C4-2B (cell line): ENCODE results near the gene SIK2.

Source experiments
- H3K27ac ChIP-seq: fragments of 450-650 bp; 2 replicates; pipeline ENCODE4 v1.5.1; 2017
- ZFX ChIP-seq: fragments of 450-650 bp; IDR thresholded peaks from 2 replicates; pipeline ENCODE4 v1.6.1; 2017
- TF ChIP-seq, protein P1 (sequence below): fragments of 450-650 bp; conservative IDR thresholded peaks from 2 replicates; pipeline ENCODE4 v1.5.1; 2017; ENCODE audit warnings: mild to moderate bottlenecking

The SIK2 gene

DNA sequence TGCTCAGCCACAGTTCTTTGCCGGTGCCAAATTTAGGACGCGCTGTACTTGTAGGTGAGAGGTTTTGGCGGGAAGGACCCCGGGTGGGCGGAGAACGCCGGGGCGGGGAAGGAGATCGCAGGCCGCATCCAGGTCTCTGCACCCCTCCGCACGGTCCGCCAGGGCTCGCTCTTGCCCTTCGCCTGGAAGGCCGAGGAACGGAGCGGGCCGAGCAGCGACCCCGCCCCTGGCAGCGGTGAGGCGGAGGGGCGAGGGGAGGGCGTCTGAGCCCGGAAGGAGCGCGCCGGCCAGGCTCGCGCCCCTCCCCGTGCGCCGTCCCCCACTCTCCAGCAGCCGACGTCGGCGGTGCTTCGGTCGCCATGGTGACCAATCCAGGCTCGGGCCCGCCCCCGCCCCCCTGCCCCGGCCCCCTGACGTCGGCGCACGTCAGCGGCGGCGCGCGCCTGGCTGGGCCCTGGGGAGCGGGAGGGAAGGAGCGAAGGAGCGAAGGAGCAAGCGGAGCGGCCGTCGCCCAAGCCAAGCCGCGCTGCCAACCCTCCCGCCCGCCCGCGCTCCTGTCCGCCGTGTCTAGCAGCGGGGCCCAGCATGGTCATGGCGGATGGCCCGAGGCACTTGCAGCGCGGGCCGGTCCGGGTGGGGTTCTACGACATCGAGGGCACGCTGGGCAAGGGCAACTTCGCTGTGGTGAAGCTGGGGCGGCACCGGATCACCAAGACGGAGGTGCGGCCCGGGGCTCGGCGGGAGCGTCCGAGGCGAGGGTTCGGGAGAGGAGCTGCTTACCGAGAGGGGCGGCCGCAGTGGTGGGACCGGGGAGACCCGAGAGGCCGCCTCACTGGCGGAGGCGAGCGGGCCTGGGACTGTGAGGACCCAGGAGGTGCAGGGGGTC lies at the start of gene SIK2:
TSS of gene SIK2 (plus strand) at position 471 of the 886 bp plus-strand sequence. CDS start at position 586, 115 bp downstream.
- TF ChIP-seq, protein P1, sequence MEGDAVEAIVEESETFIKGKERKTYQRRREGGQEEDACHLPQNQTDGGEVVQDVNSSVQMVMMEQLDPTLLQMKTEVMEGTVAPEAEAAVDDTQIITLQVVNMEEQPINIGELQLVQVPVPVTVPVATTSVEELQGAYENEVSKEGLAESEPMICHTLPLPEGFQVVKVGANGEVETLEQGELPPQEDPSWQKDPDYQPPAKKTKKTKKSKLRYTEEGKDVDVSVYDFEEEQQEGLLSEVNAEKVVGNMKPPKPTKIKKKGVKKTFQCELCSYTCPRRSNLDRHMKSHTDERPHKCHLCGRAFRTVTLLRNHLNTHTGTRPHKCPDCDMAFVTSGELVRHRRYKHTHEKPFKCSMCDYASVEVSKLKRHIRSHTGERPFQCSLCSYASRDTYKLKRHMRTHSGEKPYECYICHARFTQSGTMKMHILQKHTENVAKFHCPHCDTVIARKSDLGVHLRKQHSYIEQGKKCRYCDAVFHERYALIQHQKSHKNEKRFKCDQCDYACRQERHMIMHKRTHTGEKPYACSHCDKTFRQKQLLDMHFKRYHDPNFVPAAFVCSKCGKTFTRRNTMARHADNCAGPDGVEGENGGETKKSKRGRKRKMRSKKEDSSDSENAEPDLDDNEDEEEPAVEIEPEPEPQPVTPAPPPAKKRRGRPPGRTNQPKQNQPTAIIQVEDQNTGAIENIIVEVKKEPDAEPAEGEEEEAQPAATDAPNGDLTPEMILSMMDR, result peak; percentile 97
- TF ChIP-seq ZFX, result peak; percentile 61
- H3K27ac ChIP-seq, result peak within 1 kb of the TSS; percentile 84

DNA sequence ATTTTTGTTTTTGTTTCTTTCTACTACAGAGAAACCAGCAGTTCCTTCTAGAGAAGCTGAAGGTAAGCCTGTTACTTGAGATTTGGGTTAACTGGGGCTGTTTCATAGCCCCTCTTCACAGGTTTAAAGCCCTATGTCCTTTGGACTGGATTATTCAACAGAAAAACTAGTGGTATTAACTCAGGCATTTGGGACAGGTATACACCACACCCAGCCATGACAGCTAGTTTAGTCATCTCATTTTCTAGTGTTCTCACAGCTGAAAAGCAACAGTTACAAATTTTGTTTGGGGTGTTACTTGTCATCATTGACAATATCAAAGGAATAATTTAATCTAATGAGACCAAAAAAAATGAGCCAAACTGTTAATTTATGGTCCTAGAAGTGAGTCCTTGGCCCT lies 47.7 kb upstream of the SIK2 start:
- TF ChIP-seq, protein P1, result no peak
- TF ChIP-seq ZFX, result no peak
- no peak overlapping the region for H3K27ac ChIP-seq

DNA sequence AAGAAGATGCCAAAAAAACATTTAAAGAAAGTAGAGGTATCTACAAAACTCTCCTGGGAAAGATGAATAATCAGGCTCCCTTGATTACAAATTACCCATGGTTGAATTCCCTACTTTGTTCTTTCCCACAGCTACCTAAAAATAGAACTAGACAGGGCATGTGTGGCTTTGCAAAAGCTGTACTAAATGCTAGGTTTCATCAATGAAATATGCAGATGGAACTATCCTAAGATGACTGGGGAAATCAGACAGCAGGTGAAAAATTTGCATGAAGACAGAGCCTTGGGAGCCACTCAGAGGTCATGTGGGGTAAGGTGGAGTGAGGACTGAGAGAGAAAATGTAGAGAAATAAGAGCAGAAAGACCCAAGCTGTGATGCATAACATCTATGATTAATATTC lies 47.0 kb upstream of the SIK2 start:
- TF ChIP-seq, protein P1, result no peak
- no peak for TF ChIP-seq ZFX

DNA sequence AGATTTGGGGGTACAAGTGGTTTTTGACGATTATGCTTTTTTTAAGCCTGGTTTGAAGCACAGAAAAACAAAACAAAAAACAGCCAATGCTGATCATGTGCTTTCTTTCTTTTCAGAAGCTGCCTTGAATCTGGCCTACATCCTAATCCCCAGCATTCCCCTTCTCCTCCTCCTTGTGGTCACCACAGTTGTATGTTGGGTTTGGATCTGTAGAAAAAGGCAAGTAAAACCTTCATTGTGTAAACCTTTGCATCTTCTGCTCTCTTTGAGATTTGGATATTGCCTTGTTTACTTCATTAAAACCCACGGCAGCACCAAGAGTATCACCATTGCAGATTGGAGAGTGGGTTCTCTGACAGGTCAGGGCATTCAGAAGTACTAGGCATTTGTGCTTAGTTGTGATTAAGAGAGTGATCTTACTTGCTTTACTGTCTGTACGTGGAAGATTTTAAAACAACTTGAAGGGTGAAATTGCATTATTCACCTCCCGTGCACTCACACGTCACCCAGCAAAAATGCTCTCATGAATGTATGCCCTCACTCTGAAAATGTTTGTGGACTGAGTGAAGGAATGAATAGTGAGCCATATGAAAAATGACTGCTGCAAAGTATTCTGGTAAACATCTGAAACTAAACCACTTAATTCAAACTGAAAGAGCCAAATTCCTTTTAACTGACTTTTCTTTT lies 44.7 kb upstream of the SIK2 start:
- TF ChIP-seq, protein P1, result no peak
- TF ChIP-seq ZFX, result no peak
- no peak overlapping the region for H3K27ac ChIP-seq

More for the DNA sequence above, 47.0 kb upstream of the SIK2 start:
- no peak overlapping the region for H3K27ac ChIP-seq

DNA sequence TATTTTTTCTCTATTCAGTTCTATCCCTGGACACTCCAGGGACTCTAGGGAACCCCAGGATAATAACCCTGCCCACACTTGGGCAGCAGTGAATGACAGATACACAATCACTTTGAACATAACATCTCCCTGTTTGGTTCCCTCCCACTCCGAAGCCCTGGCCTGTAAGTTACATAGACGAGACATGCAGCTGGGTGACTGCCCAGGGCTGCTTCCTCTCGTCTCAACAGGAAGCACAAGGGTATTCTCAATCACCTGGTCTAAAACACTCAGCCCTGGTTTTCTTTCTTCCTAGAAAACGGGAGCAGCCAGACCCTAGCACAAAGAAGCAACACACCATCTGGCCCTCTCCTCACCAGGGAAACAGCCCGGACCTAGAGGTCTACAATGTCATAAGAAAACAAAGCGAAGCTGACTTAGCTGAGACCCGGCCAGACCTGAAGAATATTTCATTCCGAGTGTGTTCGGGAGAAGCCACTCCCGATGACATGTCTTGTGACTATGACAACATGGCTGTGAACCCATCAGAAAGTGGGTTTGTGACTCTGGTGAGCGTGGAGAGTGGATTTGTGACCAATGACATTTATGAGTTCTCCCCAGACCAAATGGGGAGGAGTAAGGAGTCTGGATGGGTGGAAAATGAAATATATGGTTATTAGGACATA lies 42.3 kb upstream of the SIK2 start:
- no peak overlapping the region for H3K27ac ChIP-seq
- TF ChIP-seq, protein P1, result no peak
- TF ChIP-seq ZFX, result no peak

DNA sequence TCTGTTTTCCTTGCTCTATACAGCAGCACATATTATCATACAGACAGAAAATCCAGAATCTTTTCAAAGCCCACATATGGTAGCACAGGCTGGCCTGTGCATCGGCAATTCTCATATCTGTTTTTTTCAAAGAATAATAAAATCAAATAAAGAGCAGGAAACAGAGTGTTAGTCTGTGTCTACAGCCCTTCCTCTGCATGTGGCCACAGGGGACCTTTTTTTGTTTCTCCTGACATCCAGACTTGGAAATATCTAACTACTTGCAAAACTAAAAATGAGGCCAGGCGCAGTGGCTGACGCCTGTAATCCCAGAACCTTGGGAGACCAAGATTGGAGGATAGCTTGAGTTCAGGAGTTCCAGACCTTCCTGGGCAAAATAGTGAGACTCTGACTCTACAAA lies 41.4 kb upstream of the SIK2 start:
- H3K27ac ChIP-seq, result no peak overlapping the region
- no peak for TF ChIP-seq ZFX
- TF ChIP-seq, protein P1, result no peak
